T-helper 17 cell (primary cell): Measurements from ENCODE around the gene CRB1. TPM values are rescaled to one million over a fixed set of nuclear protein-coding genes. Genes with fewer than 3 reads are reported as not detected.
"Not testable (repeated sequence)": the region's sequence is repeated elsewhere in the genome, so short reads cannot be mapped to it uniquely, and the experiment has no call there.

ENCODE experiments used
- ATAC-seq: fragments of 150-1000 bp; cut with Tn5 transposase; 2 replicates; pipeline ENCODE4 v1.10.0; 2021; ENCODE audit warnings: mild to moderate bottlenecking, moderate library complexity
- DNase-seq, 3 donors: peaks; one replicate each; pipeline versions ENCODE4 v3.0.0 to v3.0.0-alpha.2; 2020 to 2021
- H3K9me3 ChIP-seq: one replicate; pipeline ENCODE4 v1.7.0; 2013; ENCODE audit warnings: low read length, mild to moderate bottlenecking; ENCODE audit not compliant: control insufficient read depth, poor library complexity, severe bottlenecking
- H3K27ac Mint-ChIP-seq: one replicate; pipeline ENCODE4 v1.8.0; 2022; ENCODE audit warnings: mild to moderate bottlenecking, moderate library complexity, mixed read lengths
- H3K27me3 Mint-ChIP-seq: one replicate; pipeline ENCODE4 v1.8.0; 2022; ENCODE audit warnings: mixed read lengths
- H3K36me3 Mint-ChIP-seq: one replicate; pipeline ENCODE4 v1.8.0; 2022; ENCODE audit warnings: low read depth, mixed read lengths
- H3K4me1 Mint-ChIP-seq: one replicate; pipeline ENCODE4 v1.8.0; 2022; ENCODE audit warnings: mild to moderate bottlenecking, mixed read lengths
- H3K4me3 Mint-ChIP-seq: one replicate; pipeline ENCODE4 v1.8.0; 2022; ENCODE audit warnings: mild to moderate bottlenecking, moderate library complexity, mixed read lengths
- total RNA-seq, 4 donors: library from RNA in 2 of 4; stranded (reverse) in 2 of 4; gene quantifications; one replicate each; pipeline ENCODE4 v1.2.3 and lab custom pipeline; 2022 to 2026

Gene CRB1
- total RNA-seq, 2 donors from 2014 or later = 0.55 TPM; not detected in 1

- ATAC-seq (no peak), DNase-seq (no peak)
- no peaks in the 10 kb centered on the region for H3K9me3 ChIP-seq
- peaks cover 2% of the 10 kb centered on the region for H3K4me1 Mint-ChIP-seq
- H3K36me3 Mint-ChIP-seq = no peaks in the 10 kb centered on the region
- no peak overlapping the region for H3K27ac Mint-ChIP-seq
- peak overlapping the region; percentile 21 for H3K4me3 Mint-ChIP-seq
- H3K27me3 Mint-ChIP-seq = peaks cover 14% of the 10 kb centered on the region
Measured at GRCh38 chr1:197400522-197400902, 132.5 kb downstream of the CRB1 start.

GRCh38 chr1:197402189-197402588 is 134.1 kb downstream of the CRB1 start:
- H3K27me3 Mint-ChIP-seq = peaks cover 11% of the 10 kb centered on the region
- no peak for DNase-seq
- H3K9me3 ChIP-seq = no peaks in the 10 kb centered on the region
- no peak for ATAC-seq
- peak overlapping the region; percentile 8 for H3K27ac Mint-ChIP-seq
- H3K36me3 Mint-ChIP-seq = no peaks in the 10 kb centered on the region
- H3K4me1 Mint-ChIP-seq = peaks cover 2% of the 10 kb centered on the region
- no peak overlapping the region for H3K4me3 Mint-ChIP-seq

- not testable (repeated sequence) for H3K36me3 Mint-ChIP-seq, H3K4me3 Mint-ChIP-seq, H3K4me1 Mint-ChIP-seq, H3K27ac Mint-ChIP-seq, H3K9me3 ChIP-seq, DNase-seq, ATAC-seq
- H3K27me3 Mint-ChIP-seq = peaks cover 11% of the 10 kb centered on the region
Measured at GRCh38 chr1:197404774-197405173, 136.7 kb downstream of the CRB1 start.

GRCh38 chr1:197405614-197406013 is 137.6 kb downstream of the CRB1 start:
- not testable (repeated sequence) for DNase-seq, H3K9me3 ChIP-seq, H3K27ac Mint-ChIP-seq, H3K4me1 Mint-ChIP-seq, H3K36me3 Mint-ChIP-seq, ATAC-seq, H3K4me3 Mint-ChIP-seq
- H3K27me3 Mint-ChIP-seq = peaks cover 11% of the 10 kb centered on the region

GRCh38 chr1:197413564-197413963 is 145.5 kb downstream of the CRB1 start:
- H3K27ac Mint-ChIP-seq = no peak overlapping the region
- no peaks in the 10 kb centered on the region for H3K27me3 Mint-ChIP-seq
- H3K36me3 Mint-ChIP-seq = no peaks in the 10 kb centered on the region
- ATAC-seq (no peak), DNase-seq (no peak)
- no peaks in the 10 kb centered on the region for H3K9me3 ChIP-seq
- H3K4me3 Mint-ChIP-seq = no peak overlapping the region
- H3K4me1 Mint-ChIP-seq = peaks cover 2% of the 10 kb centered on the region

- Mint-ChIP-seq H3K4me1 (peaks cover 2% of the 10 kb centered on the region), H3K27ac (no peak overlapping the region), H3K36me3 (no peaks in the 10 kb centered on the region), H3K4me3 (no peak overlapping the region), H3K27me3 (no peaks in the 10 kb centered on the region)
- H3K9me3 ChIP-seq = no peaks in the 10 kb centered on the region
- no peak for ATAC-seq
- no peak for DNase-seq
Measured at GRCh38 chr1:197415221-197415620, 147.2 kb downstream of the CRB1 start.

GRCh38 chr1:197418693-197419092 is 150.6 kb downstream of the CRB1 start:
- H3K27me3 Mint-ChIP-seq = peaks cover 5% of the 10 kb centered on the region
- H3K27ac Mint-ChIP-seq = no peak overlapping the region
- H3K4me3 Mint-ChIP-seq = no peak overlapping the region
- DNase-seq = no peak
- ATAC-seq = no peak
- H3K36me3 Mint-ChIP-seq = no peaks in the 10 kb centered on the region
- no peaks in the 10 kb centered on the region for H3K9me3 ChIP-seq
- H3K4me1 Mint-ChIP-seq = no peaks in the 10 kb centered on the region

- ATAC-seq (no peak), DNase-seq (no peak)
- H3K4me3 Mint-ChIP-seq = no peak overlapping the region
- H3K4me1 Mint-ChIP-seq = no peaks in the 10 kb centered on the region
- H3K9me3 ChIP-seq = no peaks in the 10 kb centered on the region
- peaks cover 22% of the 10 kb centered on the region for H3K27me3 Mint-ChIP-seq
- no peaks in the 10 kb centered on the region for H3K36me3 Mint-ChIP-seq
- no peak overlapping the region for H3K27ac Mint-ChIP-seq
Measured at GRCh38 chr1:197422993-197423392, 154.9 kb downstream of the CRB1 start.

GRCh38 chr1:197424380-197424779 is 156.3 kb downstream of the CRB1 start:
- no peaks in the 10 kb centered on the region for H3K36me3 Mint-ChIP-seq
- H3K4me1 Mint-ChIP-seq = no peaks in the 10 kb centered on the region

GRCh38 chr1:197429372-197429771 is 161.3 kb downstream of the CRB1 start:
- no peaks in the 10 kb centered on the region for H3K9me3 ChIP-seq
- DNase-seq (no peak), ATAC-seq (no peak)
- Mint-ChIP-seq H3K4me1 (no peaks in the 10 kb centered on the region), H3K4me3 (no peak overlapping the region), H3K27ac (no peak overlapping the region), H3K36me3 (peaks cover 3% of the 10 kb centered on the region), H3K27me3 (peaks cover 29% of the 10 kb centered on the region)

More at GRCh38 chr1:197424380-197424779, 156.3 kb downstream of the CRB1 start:
- H3K9me3 ChIP-seq = no peaks in the 10 kb centered on the region
- Mint-ChIP-seq H3K4me3 (no peak overlapping the region), H3K27me3 (peaks cover 22% of the 10 kb centered on the region), H3K27ac (no peak overlapping the region)
- DNase-seq (no peak), ATAC-seq (no peak)

GRCh38 chr1:197435224-197435623 is 167.2 kb downstream of the CRB1 start:
- H3K27ac Mint-ChIP-seq = no peak overlapping the region
- no peaks in the 10 kb centered on the region for H3K9me3 ChIP-seq
- no peaks in the 10 kb centered on the region for H3K4me1 Mint-ChIP-seq
- no peak for DNase-seq
- no peak for ATAC-seq
- no peak overlapping the region for H3K4me3 Mint-ChIP-seq
- peaks cover 3% of the 10 kb centered on the region for H3K36me3 Mint-ChIP-seq
- H3K27me3 Mint-ChIP-seq = peaks cover 8% of the 10 kb centered on the region

- Mint-ChIP-seq H3K4me3 (no peak overlapping the region), H3K4me1 (no peaks in the 10 kb centered on the region), H3K36me3 (peaks cover 3% of the 10 kb centered on the region), H3K27me3 (peaks cover 10% of the 10 kb centered on the region), H3K27ac (no peak overlapping the region)
- DNase-seq = no peak
- H3K9me3 ChIP-seq = no peaks in the 10 kb centered on the region
- ATAC-seq = no peak
Measured at GRCh38 chr1:197437601-197438000, 169.5 kb downstream of the CRB1 start.

GRCh38 chr1:197438010-197438790 is 170.1 kb downstream of the CRB1 start:
- ATAC-seq = no peak
- Mint-ChIP-seq H3K27ac (no peak overlapping the region), H3K4me3 (no peak overlapping the region), H3K4me1 (no peaks in the 10 kb centered on the region), H3K27me3 (peaks cover 8% of the 10 kb centered on the region), H3K36me3 (peaks cover 1% of the 10 kb centered on the region)
- no peak for DNase-seq
- H3K9me3 ChIP-seq = no peaks in the 10 kb centered on the region

GRCh38 chr1:197439708-197440280 is 171.7 kb downstream of the CRB1 start:
- DNase-seq (no peak), ATAC-seq (no peak)
- no peaks in the 10 kb centered on the region for H3K9me3 ChIP-seq
- H3K36me3 Mint-ChIP-seq = no peaks in the 10 kb centered on the region
- H3K27ac Mint-ChIP-seq = no peak overlapping the region
- peaks cover 12% of the 10 kb centered on the region for H3K27me3 Mint-ChIP-seq
- H3K4me1 Mint-ChIP-seq = no peaks in the 10 kb centered on the region
- H3K4me3 Mint-ChIP-seq = no peak overlapping the region
